NB4 (cell line): ENCODE results near the gene P3H3.

Experiments used
- CTCF ChIP-seq: IDR thresholded peaks from one replicate; pipeline ENCODE4 v1.5.1; 2012; ENCODE audit warnings: low read depth, low read length
- MAX ChIP-seq: IDR thresholded peaks from 2 replicates; pipeline ENCODE4 v1.6.1; 2011; ENCODE audit warnings: low read depth, low read length
- POLR2A ChIP-seq: IDR thresholded peaks from 2 replicates; pipeline ENCODE4 v1.6.1; 2011; ENCODE audit warnings: mild to moderate bottlenecking; ENCODE audit not compliant: insufficient read length; ENCODE audit errors: extremely low read depth

- TF ChIP-seq CTCF (no peak), POLR2A (no peak), MAX (no peak)
These were observed 3.3 kb downstream of the P3H3 start for GRCh38 chr12:6831450-6831995.
